Brain microvascular endothelial cell (primary cell): ENCODE measurements around the gene RTCB.
"Not testable (repeated sequence)": the region's sequence is repeated elsewhere in the genome, so short reads cannot be mapped to it uniquely, and the experiment has no call there.

Source experiments
- DNase-seq: peaks from one replicate; pipeline ENCODE4 v3.0.0-alpha.2; 2020
- H3K27ac ChIP-seq: fragments of 250-450 bp; sonication (Bioruptor Pico); 2 replicates; pipeline ENCODE4 v1.5.1; 2020; ENCODE audit warnings: mild to moderate bottlenecking, moderate library complexity
- H3K27me3 ChIP-seq: fragments of 250-450 bp; sonication (Bioruptor Pico); replicated peaks from 2 replicates; pipeline ENCODE4 v1.5.1; 2020; ENCODE audit warnings: mild to moderate bottlenecking
- H3K36me3 ChIP-seq: fragments of 250-450 bp; sonication (Bioruptor Pico); replicated peaks from 2 replicates; pipeline ENCODE4 v1.5.1; 2020; ENCODE audit warnings: mild to moderate bottlenecking
- H3K4me3 ChIP-seq: 2 replicates; pipeline ENCODE4 v1.5.1; 2011; ENCODE audit warnings: low read depth, mild to moderate bottlenecking, control low read depth, low read length, moderate library complexity
- CTCF ChIP-seq: IDR thresholded peaks from 2 replicates; pipeline ENCODE4 v1.5.1; 2011; ENCODE audit warnings: low read depth, mild to moderate bottlenecking, moderate library complexity, low read length, control low read depth, inconsistent platforms; ENCODE audit errors: missing control alignments
- in situ Hi-C: cut with HindIII; loops from 2 replicates; pipeline ENCODE4 v1.10.0; 2017; ENCODE audit warnings: low sequenced_read_pairs, low pct_ligation_motif_present

RTCB gene

DNA sequence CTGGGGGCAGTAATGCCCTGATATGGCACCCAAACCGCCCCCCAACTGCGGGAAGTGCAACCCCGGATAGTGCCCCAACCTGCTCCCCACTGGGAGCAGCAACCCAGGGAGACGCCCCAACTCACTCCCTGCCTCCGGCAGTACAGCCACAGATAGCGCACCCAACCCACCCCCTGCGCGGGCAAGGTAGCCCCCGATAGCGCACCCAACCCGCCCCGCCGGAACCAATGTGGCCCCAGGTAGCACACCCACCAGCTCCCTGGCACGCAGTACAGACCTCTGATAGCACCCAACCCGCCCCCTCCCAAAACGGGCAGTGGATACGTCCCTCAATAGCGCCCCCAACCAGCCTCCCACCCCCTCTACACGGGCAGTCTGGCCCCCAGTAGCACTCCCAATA is 58.2 kb downstream of the RTCB start:
- TF ChIP-seq CTCF, result no peak
- no peaks in the 10 kb centered on the region for H3K36me3 ChIP-seq
- in situ Hi-C loops, result no loop called here
- no peak overlapping the region for H3K4me3 ChIP-seq
- no peak overlapping the region for H3K27ac ChIP-seq
- DNase-seq, result no peak
- H3K27me3 ChIP-seq, result no peaks in the 10 kb centered on the region

GRCh38 chr22:32353292-32353691 is 58.8 kb downstream of the RTCB start:
- Histone ChIP-seq H3K27me3 (no peaks in the 10 kb centered on the region), H3K27ac (no peak overlapping the region), H3K4me3 (no peak overlapping the region), H3K36me3 (no peaks in the 10 kb centered on the region)
- no peak for DNase-seq
- no peak for TF ChIP-seq CTCF
- in situ Hi-C loops, result no loop called here

DNA sequence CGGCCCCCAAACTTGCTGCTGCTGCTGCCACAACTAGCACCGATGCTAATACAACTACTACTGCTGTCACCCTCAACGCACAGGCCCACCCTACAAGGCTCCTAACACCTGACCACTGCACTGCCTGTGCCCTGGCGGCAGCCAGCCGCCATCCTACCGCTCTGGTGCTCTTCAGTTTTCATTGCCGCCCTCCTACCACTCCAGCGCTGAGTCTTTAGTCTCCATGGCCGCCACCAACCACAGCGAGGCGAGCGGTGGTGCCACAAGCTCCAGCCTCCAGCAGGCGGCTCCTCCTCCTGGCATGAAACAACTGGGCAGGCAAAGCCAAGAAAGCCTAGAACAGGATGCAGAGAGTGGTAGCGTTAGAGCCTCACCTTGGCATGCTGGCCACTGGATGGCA is 59.4 kb downstream of the RTCB start:
- H3K27ac ChIP-seq, result no peak overlapping the region
- in situ Hi-C loops, result no loop called here
- no peak for DNase-seq
- TF ChIP-seq CTCF, result no peak
- no peaks in the 10 kb centered on the region for H3K27me3 ChIP-seq
- no peaks in the 10 kb centered on the region for H3K36me3 ChIP-seq
- no peak overlapping the region for H3K4me3 ChIP-seq

GRCh38 chr22:32351875-32352274 is 60.2 kb downstream of the RTCB start:
- H3K36me3 ChIP-seq, in situ Hi-C loops, H3K27ac ChIP-seq, H3K27me3 ChIP-seq, H3K4me3 ChIP-seq, DNase-seq: not testable (repeated sequence)

GRCh38 chr22:32348031-32348611 is 63.9 kb downstream of the RTCB start:
- no peak for DNase-seq
- no peak for TF ChIP-seq CTCF
- H3K27me3 ChIP-seq, result no peaks in the 10 kb centered on the region
- in situ Hi-C loops, result no loop called here
- no peak overlapping the region for H3K4me3 ChIP-seq
- no peaks in the 10 kb centered on the region for H3K36me3 ChIP-seq
- H3K27ac ChIP-seq, result no peak overlapping the region

DNA sequence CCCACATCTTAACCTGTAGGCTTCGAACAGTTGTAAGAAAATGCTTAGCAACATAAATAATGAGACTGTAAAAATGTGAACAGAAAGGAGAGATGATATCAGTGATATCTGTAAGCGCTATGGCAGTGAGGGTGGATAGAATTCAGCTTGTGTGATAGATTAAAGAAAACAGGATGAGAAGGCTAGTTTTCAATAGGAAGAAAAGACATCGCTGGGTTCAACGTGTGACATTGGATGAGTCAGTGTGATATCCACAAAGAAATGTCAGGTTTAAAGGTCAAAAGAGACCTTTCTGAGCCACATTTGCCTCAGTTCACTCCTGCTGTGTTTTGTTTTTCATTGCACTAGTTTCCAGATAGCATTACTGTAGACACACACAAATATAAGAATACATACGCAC is 68.1 kb downstream of the RTCB start:
- in situ Hi-C loops, result no loop called here
- DNase-seq, result no peak
- TF ChIP-seq CTCF, result no peak
- H3K4me3 ChIP-seq, result no peak overlapping the region
- no peaks in the 10 kb centered on the region for H3K27me3 ChIP-seq
- no peak overlapping the region for H3K27ac ChIP-seq
- no peaks in the 10 kb centered on the region for H3K36me3 ChIP-seq
